ENCODE results near the gene CACNA2D1.

- TF ChIP-seq EP300 (IDR thresholded peaks at IDR 0.05) (no peak), CTCF (IDR thresholded peaks at IDR 0.05) (no peak), POLR2A (IDR thresholded peaks at IDR 0.05) (no peak), POLR2AphosphoS5 (IDR thresholded peaks at IDR 0.05) (no peak)
Measured at GRCh38 chr7:82021036-82021435, 422.5 kb downstream of the CACNA2D1 start.
